Transverse colon (tissue), 4 donors: ENCODE results near the gene TPD52L2. TPM values are rescaled to one million over a fixed set of nuclear protein-coding genes. Genes with fewer than 3 reads are reported as not detected.
"Not testable (repeated sequence)": the region's sequence is repeated elsewhere in the genome, so short reads cannot be mapped to it uniquely, and the experiment has no call there.

Experiments used
- DNase-seq: peaks from one replicate; pipeline ENCODE4 v3.0.0-alpha.2; 2019
- H3K27ac ChIP-seq, 4 donors: fragments of 200-600 bp; sonication (generic); 2 replicates each; pipeline ENCODE4 v1.5.1; 2016 to 2018; ENCODE audit warnings: inconsistent platforms in 4 of 4
- H3K27me3 ChIP-seq: fragments of 200-600 bp; sonication (generic); 2 replicates; pipeline ENCODE4 v1.5.1; 2017; ENCODE audit warnings: inconsistent platforms
- H3K36me3 ChIP-seq, 4 donors: fragments of 200-600 bp; sonication (generic); 2 replicates each; pipeline ENCODE4 v1.5.1; 2017 to 2019; ENCODE audit warnings: inconsistent platforms in 4 of 4
- H3K4me1 ChIP-seq, 4 donors: fragments of 200-600 bp; sonication (generic); 2 replicates each; pipeline ENCODE4 v1.5.1; 2017 to 2020; ENCODE audit warnings: inconsistent platforms in 4 of 4
- H3K4me3 ChIP-seq, 4 donors: fragments of 200-600 bp; sonication (generic); 1 replicate in 1 of 4; 2 replicates in 3 of 4; pipeline versions ENCODE4 v1.5.1 to v1.6.1; 2017 to 2019; ENCODE audit warnings: inconsistent platforms in 4 of 4
- H3K9me3 ChIP-seq, 2 donors: fragments of 200-600 bp; sonication (generic); 2 replicates each; pipeline ENCODE4 v1.5.1; 2017 to 2019; ENCODE audit warnings: inconsistent platforms in 2 of 2
- CTCF ChIP-seq, 5 experiments: fragments of 200-600 bp in 3 of 5; fragments of 450-650 bp in 2 of 5; sonication (generic) in 3 of 5; IDR thresholded peaks; 1 replicate in 2 of 5; 2 replicates in 3 of 5; pipeline ENCODE4 v1.5.1; 2016 to 2017; ENCODE audit warnings: antibody characterized with exemption in 5 of 5, inconsistent platforms in 3 of 5, mild to moderate bottlenecking in 2 of 5, moderate library complexity in 1 of 5
- EP300 ChIP-seq: sonication (generic); formaldehyde crosslinking; IDR thresholded peaks from one replicate; pipeline ENCODE4 v1.6.1; 2017; ENCODE audit warnings: antibody characterized with exemption, low read depth
- POLR2A ChIP-seq: fragments of 450-650 bp; IDR thresholded peaks from one replicate; pipeline ENCODE4 v1.6.1; 2016; ENCODE audit warnings: antibody characterized with exemption, mild to moderate bottlenecking, moderate library complexity
- POLR2AphosphoS5 ChIP-seq, 3 donors: sonication (generic); formaldehyde crosslinking; IDR thresholded peaks; one replicate each; pipeline ENCODE4 v1.6.1; 2016; ENCODE audit warnings: antibody characterized with exemption in 3 of 3
- WGBS, 2 donors: methylation state at CpG; one replicate each; pipeline ENCODE4 v1.1.5; 2018; ENCODE audit warnings: low coverage in 1 of 2; 5-methylcytosine and 5-hydroxymethylcytosine counted together
- in situ Hi-C, 4 donors: fragments of 200-750 bp; cut with MboI; loops; one replicate each; pipeline versions ENCODE4 v1.15.0 to v1.15.1; 2017; ENCODE audit warnings: low sequenced_read_pairs in 3 of 4, low pct_ligation_motif_present in 1 of 4, low pct_unique_long_range_greater_than_20kb in 1 of 4
- intact Hi-C: fragments of 100-400 bp; cut with DNase I; formaldehyde crosslinking; loops from one replicate; pipeline ENCODE4 v1.15.1; 2023; ENCODE audit warnings: low total_unique reads
- total RNA-seq, 4 donors: library from RNA; depleted of rRNA; stranded (reverse); fragments of >200 nt; gene quantifications; one replicate each; pipeline ENCODE4 v1.1.0, GENCODE V29; 2016

The TPD52L2 gene
- total RNA-seq, 4 donors from 2014 or later, result 40.8 to 67.0 (median 62.6) TPM

GRCh38 chr20:63848003-63848911 is 16.8 kb upstream of the TPD52L2 start:
- in situ Hi-C loops (no loop called here), intact Hi-C loops (no loop called here)
- H3K27ac ChIP-seq, result peak overlapping the region in 3 of 4 donors; percentile 10 to 32 (median 25)
- WGBS, 2 donors, result 68% methylated on average over 27 of the region's 28 CpGs; no CpG with 5 or more reads in 1 of the 2 donors
- no peaks in the 10 kb centered on the region for H3K36me3 ChIP-seq
- DNase-seq, result no peak
- TF ChIP-seq CTCF (IDR thresholded peaks at IDR 0.05) (no peak), POLR2A (no peak), EP300 (no peak), POLR2AphosphoS5 (IDR thresholded peaks at IDR 0.05) (no peak)
- H3K27me3 ChIP-seq, result peaks cover 56% of the 10 kb centered on the region
- no peaks in the 10 kb centered on the region for H3K9me3 ChIP-seq
- H3K4me3 ChIP-seq, result no peak overlapping the region
- H3K4me1 ChIP-seq, result peaks cover 5 to 17% (median 7%) of the 10 kb centered on the region in 4 donors

GRCh38 chr20:63850689-63851547 is 14.2 kb upstream of the TPD52L2 start:
- intact Hi-C loops (no loop called here), in situ Hi-C loops (no loop called here)
- peak; percentile 63 for DNase-seq
- no peak for TF ChIP-seq POLR2A
- TF ChIP-seq CTCF (IDR thresholded peaks at IDR 0.05), result no peak
- TF ChIP-seq EP300, result no peak
- TF ChIP-seq POLR2AphosphoS5 (IDR thresholded peaks at IDR 0.05), result no peak
- 67 to 70% methylated on average over 7 to 27 of the region's 27 CpGs for WGBS, 2 donors
- H3K4me3 ChIP-seq, result no peak overlapping the region
- no peak overlapping the region for H3K27ac ChIP-seq
- H3K4me1 ChIP-seq, result peaks cover 20 to 42% (median 25%) of the 10 kb centered on the region in 4 donors
- H3K9me3 ChIP-seq, result no peaks in the 10 kb centered on the region
- peaks cover 57% of the 10 kb centered on the region for H3K27me3 ChIP-seq
- no peaks in the 10 kb centered on the region for H3K36me3 ChIP-seq

GRCh38 chr20:63851548-63851943 is 13.5 kb upstream of the TPD52L2 start:
- WGBS, 2 donors, result 82 to 84% methylated on average over 5 to 14 of the region's 14 CpGs
- H3K36me3 ChIP-seq, intact Hi-C loops, DNase-seq, H3K27ac ChIP-seq, H3K4me3 ChIP-seq, H3K9me3 ChIP-seq, in situ Hi-C loops: not testable (repeated sequence)
- peaks cover 15 to 37% (median 19%) of the 10 kb centered on the region in 4 donors for H3K4me1 ChIP-seq
- peaks cover 57% of the 10 kb centered on the region for H3K27me3 ChIP-seq

GRCh38 chr20:63853733-63854068 is 11.4 kb upstream of the TPD52L2 start:
- Histone ChIP-seq H3K27ac (peak overlapping the region; percentile 45 to 71 (median 54)), H3K4me1 (peaks cover 18 to 38% (median 23%) of the 10 kb centered on the region in 4 donors), H3K27me3 (peaks cover 62% of the 10 kb centered on the region)
- H3K36me3 ChIP-seq, H3K9me3 ChIP-seq, DNase-seq, in situ Hi-C loops, intact Hi-C loops, H3K4me3 ChIP-seq: not testable (repeated sequence)
- WGBS, 2 donors, result 40 to 64% methylated on average over 1 to 4 of the region's 4 CpGs
